CD4-positive, alpha-beta T cell treated with Interleukin-2 at 100 ng/mL for 4 hours (primary cell): ENCODE measurements around the gene HRH2.
A peak's percentile ranks its signal among the peaks of the same experiment; 100 is the strongest.

Experiments used
- DNase-seq: peaks from one replicate; pipeline ENCODE4 v3.0.0-alpha.2; 2020; ENCODE audit warnings: low spot score

The HRH2 gene

GRCh38 chr5:175692996-175693710, 35.3 kb downstream of the HRH2 start:
- DNase-seq = no peak

GRCh38 chr5:175693741-175694140, 35.9 kb downstream of the HRH2 start:
- DNase-seq = no peak

- DNase-seq = no peak
These were observed 36.7 kb downstream of the HRH2 start for GRCh38 chr5:175694371-175695160.

- no peak for DNase-seq
These were observed 37.6 kb downstream of the HRH2 start for GRCh38 chr5:175695161-175696126.

- DNase-seq = peak; percentile 60
These were observed 38.4 kb downstream of the HRH2 start for GRCh38 chr5:175696139-175696854.

- no peak for DNase-seq
These were observed 39.0 kb downstream of the HRH2 start for GRCh38 chr5:175696855-175697198.

GRCh38 chr5:175697846-175698245, 40.0 kb downstream of the HRH2 start:
- no peak for DNase-seq

- DNase-seq = no peak
These were observed 40.7 kb downstream of the HRH2 start for GRCh38 chr5:175698401-175699115.

GRCh38 chr5:175700991-175701390, 43.1 kb downstream of the HRH2 start:
- DNase-seq = peak; percentile 10

GRCh38 chr5:175701797-175702196, 43.9 kb downstream of the HRH2 start:
- DNase-seq = no peak

- DNase-seq = no peak
These were observed 48.6 kb downstream of the HRH2 start for GRCh38 chr5:175706499-175706898.

- DNase-seq = no peak
These were observed 50.0 kb downstream of the HRH2 start for GRCh38 chr5:175707751-175708375.

- no peak for DNase-seq
These were observed 51.5 kb downstream of the HRH2 start for GRCh38 chr5:175709276-175709781.

- no peak for DNase-seq
These were observed 52.5 kb downstream of the HRH2 start for GRCh38 chr5:175710326-175710725.

GRCh38 chr5:175711031-175711430, 53.2 kb downstream of the HRH2 start:
- DNase-seq = no peak

- no peak for DNase-seq
These were observed 53.8 kb downstream of the HRH2 start for GRCh38 chr5:175711472-175712312.

GRCh38 chr5:175712313-175712680, 54.4 kb downstream of the HRH2 start:
- no peak for DNase-seq

- DNase-seq = no peak
These were observed 54.8 kb downstream of the HRH2 start for GRCh38 chr5:175712681-175713085.

GRCh38 chr5:175713930-175714329, 56.1 kb downstream of the HRH2 start:
- DNase-seq = no peak
